Colonic mucosa (tissue), 4 donors: ENCODE results near the gene ZNF280B. TPM values are rescaled to one million over a fixed set of nuclear protein-coding genes. Genes with fewer than 3 reads are reported as not detected.

Source experiments
- DNase-seq: peaks from one replicate; pipeline ENCODE4 v3.0.0-alpha.2; 2020
- H3K27ac ChIP-seq: fragments of 200-600 bp; one replicate; pipeline ENCODE4 v1.8.0; 2021
- H3K27me3 ChIP-seq: fragments of 200-600 bp; one replicate; pipeline ENCODE4 v1.8.0; 2021
- H3K36me3 ChIP-seq: fragments of 200-600 bp; one replicate; pipeline ENCODE4 v1.8.0; 2021
- H3K4me1 ChIP-seq: fragments of 200-600 bp; one replicate; pipeline ENCODE4 v1.8.0; 2021; ENCODE audit warnings: mild to moderate bottlenecking
- H3K4me3 ChIP-seq: fragments of 200-600 bp; one replicate; pipeline ENCODE4 v1.8.0; 2021
- H3K9ac ChIP-seq, 2 donors: one replicate each; pipeline ENCODE4 v1.7.0; 2013; ENCODE audit warnings: control low read depth in 2 of 2, low read depth in 2 of 2, low read length in 2 of 2
- H3K9me3 ChIP-seq: fragments of 200-600 bp; one replicate; pipeline ENCODE4 v1.8.0; 2021
- CTCF ChIP-seq: fragments of 200-600 bp; IDR thresholded peaks from one replicate; pipeline ENCODE4 v1.8.0; 2022; ENCODE audit warnings: antibody characterized with exemption, mild to moderate bottlenecking
- intact Hi-C: fragments of 100-400 bp; cut with DNase I; formaldehyde crosslinking; loops from one replicate; pipeline ENCODE4 v1.14.1; 2022
- total RNA-seq, 2 donors: library from RNA; stranded (reverse); fragmentation: NEBNext Ultra II Directional in 1 of 2; extraction: Animal tissue kit (Norgen Biotek cat#: 25700) in 1 of 2; gene quantifications; one replicate each; pipeline ENCODE4 v1.2.1, GENCODE V29; 2021
- donor health status: healthy.
- donor health status: DM: no; HTN: no; CAD: no.
- donor health status: DM: no; HTN: no; CAD: no.

ZNF280B gene
- total RNA-seq, 2 donors from 2014 or later = 0.96 to 1.1 TPM

- no peak for DNase-seq
- no peak for TF ChIP-seq CTCF
- no peak overlapping the region for H3K27ac ChIP-seq
- H3K27me3 ChIP-seq = no peaks in the 10 kb centered on the region
- no peaks in the 10 kb centered on the region for H3K4me1 ChIP-seq
- no peak overlapping the region for H3K9ac ChIP-seq
- H3K4me3 ChIP-seq = no peak overlapping the region
- no peaks in the 10 kb centered on the region for H3K9me3 ChIP-seq
- H3K36me3 ChIP-seq = no peaks in the 10 kb centered on the region
- intact Hi-C loops = no loop called here
These were observed 50.2 kb downstream of the ZNF280B start for GRCh38 chr22:22458387-22458786.

- Histone ChIP-seq H3K4me1 (no peaks in the 10 kb centered on the region), H3K9me3 (no peaks in the 10 kb centered on the region), H3K9ac (no peak overlapping the region), H3K27ac (no peak overlapping the region), H3K27me3 (no peaks in the 10 kb centered on the region), H3K36me3 (no peaks in the 10 kb centered on the region), H3K4me3 (no peak overlapping the region)
- intact Hi-C loops = no loop called here
- no peak for TF ChIP-seq CTCF
- no peak for DNase-seq
These were observed 53.5 kb downstream of the ZNF280B start for GRCh38 chr22:22454997-22455396.

DNA sequence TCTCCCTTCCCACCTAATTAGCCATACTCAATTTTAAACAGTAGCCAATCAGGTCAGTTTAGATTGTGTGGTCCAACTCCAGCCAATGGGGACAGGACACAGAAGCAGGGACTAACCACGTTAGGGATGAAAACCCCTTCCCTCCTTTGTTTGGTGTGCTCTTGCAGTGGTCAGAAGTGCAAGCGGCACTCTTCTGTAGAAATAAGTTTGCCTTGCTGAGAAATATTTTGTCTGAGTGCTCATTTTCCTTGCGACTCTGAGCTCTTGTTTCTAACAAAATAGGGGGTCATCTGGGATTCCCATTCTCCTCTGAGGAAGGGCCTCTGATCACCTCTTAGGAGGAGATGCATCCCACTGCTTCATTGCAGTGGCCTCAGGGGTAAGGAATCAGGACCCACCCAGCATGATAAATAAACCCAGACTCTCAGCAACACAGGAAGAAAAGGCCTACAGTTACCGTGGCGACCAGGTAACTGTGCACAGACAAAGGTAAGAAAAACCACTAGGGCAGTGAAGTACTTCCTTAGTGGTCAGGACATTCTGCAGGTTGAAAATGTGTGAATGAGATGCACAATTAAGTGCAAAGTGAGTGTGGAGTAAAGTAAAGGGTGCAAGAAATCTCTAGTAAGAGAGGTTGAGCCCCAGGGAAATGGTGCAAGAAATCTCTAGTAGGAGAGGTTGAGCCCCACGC is 55.4 kb downstream of the ZNF280B start:
- intact Hi-C loops = no loop called here
- DNase-seq = no peak
- no peaks in the 10 kb centered on the region for H3K9me3 ChIP-seq
- no peak overlapping the region for H3K9ac ChIP-seq
- TF ChIP-seq CTCF = no peak
- no peaks in the 10 kb centered on the region for H3K36me3 ChIP-seq
- no peak overlapping the region for H3K27ac ChIP-seq
- H3K4me3 ChIP-seq = no peak overlapping the region
- H3K4me1 ChIP-seq = no peaks in the 10 kb centered on the region
- H3K27me3 ChIP-seq = no peaks in the 10 kb centered on the region

GRCh38 chr22:22452211-22452610 is 56.3 kb downstream of the ZNF280B start:
- DNase-seq = no peak
- Histone ChIP-seq H3K9me3 (no peaks in the 10 kb centered on the region), H3K4me3 (no peak overlapping the region), H3K27me3 (no peaks in the 10 kb centered on the region), H3K36me3 (no peaks in the 10 kb centered on the region), H3K9ac (no peak overlapping the region), H3K4me1 (no peaks in the 10 kb centered on the region), H3K27ac (no peak overlapping the region)
- intact Hi-C loops = no loop called here
- no peak for TF ChIP-seq CTCF

GRCh38 chr22:22450343-22450839 is 58.2 kb downstream of the ZNF280B start:
- Histone ChIP-seq H3K9ac (no peak overlapping the region), H3K4me1 (no peaks in the 10 kb centered on the region), H3K27ac (no peak overlapping the region), H3K27me3 (no peaks in the 10 kb centered on the region), H3K4me3 (no peak overlapping the region), H3K36me3 (no peaks in the 10 kb centered on the region), H3K9me3 (no peaks in the 10 kb centered on the region)
- intact Hi-C loops = no loop called here
- peak; percentile 20 for DNase-seq
- TF ChIP-seq CTCF = no peak
